ENCODE data around the gene A1CF. TPM values are rescaled to one million over a fixed set of nuclear protein-coding genes. Genes with fewer than 3 reads are reported as not detected.
A peak's percentile ranks its signal among the peaks of the same experiment; 100 is the strongest.

The A1CF gene
- total and polyA plus RNA-seq, 2 donors from 2014 or later = 3.7 to 3.8 TPM

DNA sequence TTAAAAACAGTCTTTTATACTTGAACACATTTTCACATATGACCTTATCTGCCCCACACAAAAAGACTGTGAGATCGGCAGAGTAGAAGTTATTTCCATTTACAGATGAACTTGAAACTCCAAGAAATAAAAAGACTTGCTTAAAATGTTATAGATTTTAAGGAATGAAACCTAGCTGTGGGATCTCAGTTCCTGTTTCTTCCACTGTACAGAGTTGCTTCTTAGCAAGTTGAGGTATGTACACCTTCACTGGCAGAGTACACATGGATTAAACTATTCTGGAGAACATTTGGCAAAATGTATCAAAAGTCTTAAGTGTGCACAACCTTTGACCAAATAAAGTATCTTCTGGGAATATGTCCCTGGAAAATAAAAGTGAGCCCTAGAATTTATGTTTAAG is 48.3 kb downstream of the A1CF start:
- intact Hi-C loops (cut with DNase I) = no loop called here
- no peak overlapping the region for H3K9ac ChIP-seq (ENCODE audit: low read length in 3 of 3)
- no peak for DNase-seq

DNA sequence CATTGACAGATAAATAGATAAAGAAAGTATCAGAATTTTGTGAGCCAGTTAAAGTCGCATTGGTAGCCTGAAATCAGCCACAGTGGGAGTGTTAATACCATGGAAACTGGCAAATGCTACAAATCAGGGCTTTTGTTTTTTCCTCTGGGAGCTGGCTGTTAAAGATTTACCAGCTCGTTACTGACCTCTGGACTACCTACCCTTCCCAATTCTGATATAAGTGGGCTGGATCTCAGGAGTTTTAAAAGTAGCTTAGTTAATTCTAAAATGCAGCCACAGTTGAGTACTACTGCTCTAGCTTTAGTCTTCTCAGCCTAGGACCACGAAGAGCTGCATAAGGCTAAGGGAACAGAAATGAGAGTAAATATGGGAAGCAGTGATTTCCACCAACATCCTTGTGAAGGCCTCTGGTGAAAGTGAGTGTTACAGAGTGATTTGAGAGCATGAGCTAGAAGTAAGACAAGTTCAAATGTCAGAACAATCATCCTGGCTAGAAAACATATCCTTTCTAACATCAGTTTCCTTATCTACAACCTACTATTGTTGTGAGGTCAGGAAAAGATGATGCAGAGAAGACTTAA is 53.2 kb downstream of the A1CF start:
- FAIRE-seq = peak; percentile 66
- no peak overlapping the region for H3K27ac ChIP-seq (ENCODE audit: low read depth in 2 of 2, low read length in 2 of 2)
- no peaks in the 10 kb centered on the region for H3K36me3 ChIP-seq (ENCODE audit: control insufficient read depth in 2 of 3, insufficient read depth in 3 of 3, low read length in 3 of 3)
- H3K27me3 ChIP-seq (ENCODE audit: control insufficient read depth, insufficient read depth, low read length) = no peaks in the 10 kb centered on the region
- intact Hi-C loops (cut with DNase I) = no loop called here
- H3K4me1 ChIP-seq (ENCODE audit: control insufficient read depth in 2 of 3, insufficient read depth in 2 of 3, low read depth in 1 of 3, low read length in 3 of 3) = no peaks in the 10 kb centered on the region
- TF ChIP-seq, protein P1, sequence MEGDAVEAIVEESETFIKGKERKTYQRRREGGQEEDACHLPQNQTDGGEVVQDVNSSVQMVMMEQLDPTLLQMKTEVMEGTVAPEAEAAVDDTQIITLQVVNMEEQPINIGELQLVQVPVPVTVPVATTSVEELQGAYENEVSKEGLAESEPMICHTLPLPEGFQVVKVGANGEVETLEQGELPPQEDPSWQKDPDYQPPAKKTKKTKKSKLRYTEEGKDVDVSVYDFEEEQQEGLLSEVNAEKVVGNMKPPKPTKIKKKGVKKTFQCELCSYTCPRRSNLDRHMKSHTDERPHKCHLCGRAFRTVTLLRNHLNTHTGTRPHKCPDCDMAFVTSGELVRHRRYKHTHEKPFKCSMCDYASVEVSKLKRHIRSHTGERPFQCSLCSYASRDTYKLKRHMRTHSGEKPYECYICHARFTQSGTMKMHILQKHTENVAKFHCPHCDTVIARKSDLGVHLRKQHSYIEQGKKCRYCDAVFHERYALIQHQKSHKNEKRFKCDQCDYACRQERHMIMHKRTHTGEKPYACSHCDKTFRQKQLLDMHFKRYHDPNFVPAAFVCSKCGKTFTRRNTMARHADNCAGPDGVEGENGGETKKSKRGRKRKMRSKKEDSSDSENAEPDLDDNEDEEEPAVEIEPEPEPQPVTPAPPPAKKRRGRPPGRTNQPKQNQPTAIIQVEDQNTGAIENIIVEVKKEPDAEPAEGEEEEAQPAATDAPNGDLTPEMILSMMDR (IDR thresholded peaks at IDR 0.05; ENCODE audit: borderline replicate concordance, extremely low read depth, insufficient read depth) = no peak
- H3K9me3 ChIP-seq (ENCODE audit: control insufficient read depth in 2 of 3, insufficient read depth in 1 of 3, low read length in 3 of 3) = no peaks in the 10 kb centered on the region
- no peak overlapping the region for H3K9ac ChIP-seq (ENCODE audit: low read length in 3 of 3)
- peak in 3 of 5 donors; percentile 10 to 42 (median 28) for DNase-seq
- H3K4me3 ChIP-seq (ENCODE audit: low read length in 3 of 3) = no peak overlapping the region

More for the DNA sequence above, 48.3 kb downstream of the A1CF start:
- H3K27me3 ChIP-seq (ENCODE audit: control insufficient read depth, insufficient read depth, low read length) = no peaks in the 10 kb centered on the region
- TF ChIP-seq, protein P1 (IDR thresholded peaks at IDR 0.05; ENCODE audit: borderline replicate concordance, extremely low read depth, insufficient read depth) = no peak
- no peak for FAIRE-seq
- no peaks in the 10 kb centered on the region for H3K4me1 ChIP-seq (ENCODE audit: control insufficient read depth in 2 of 3, insufficient read depth in 2 of 3, low read depth in 1 of 3, low read length in 3 of 3)
- no peaks in the 10 kb centered on the region for H3K36me3 ChIP-seq (ENCODE audit: control insufficient read depth in 2 of 3, insufficient read depth in 3 of 3, low read length in 3 of 3)
- no peak overlapping the region for H3K27ac ChIP-seq (ENCODE audit: low read depth in 2 of 2, low read length in 2 of 2)
- no peaks in the 10 kb centered on the region for H3K9me3 ChIP-seq (ENCODE audit: control insufficient read depth in 2 of 3, insufficient read depth in 1 of 3, low read length in 3 of 3)
- no peak overlapping the region for H3K4me3 ChIP-seq (ENCODE audit: low read length in 3 of 3)

DNA sequence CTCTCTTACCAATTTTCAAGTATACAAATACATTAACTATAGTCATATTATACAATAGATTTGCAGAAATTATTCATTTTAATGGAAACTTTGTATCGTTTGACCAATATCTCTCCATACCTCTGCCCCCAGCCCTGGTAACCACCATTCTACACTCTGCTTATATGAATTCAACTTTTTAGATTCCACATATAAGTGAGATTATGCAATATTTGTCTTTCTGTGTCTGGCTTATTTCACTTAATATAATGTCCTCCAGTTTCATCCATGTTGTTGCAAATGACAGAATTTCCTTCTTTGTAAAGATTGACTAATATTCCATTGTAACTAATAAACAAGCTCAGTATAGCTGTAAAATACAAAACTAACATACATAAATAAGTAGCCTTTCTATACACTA is 55.4 kb downstream of the A1CF start:
- Histone ChIP-seq H3K27me3 (ENCODE audit: control insufficient read depth, insufficient read depth, low read length) (no peaks in the 10 kb centered on the region), H3K27ac (ENCODE audit: low read depth in 2 of 2, low read length in 2 of 2) (no peak overlapping the region), H3K4me3 (ENCODE audit: low read length in 3 of 3) (no peak overlapping the region), H3K4me1 (ENCODE audit: control insufficient read depth in 2 of 3, insufficient read depth in 2 of 3, low read depth in 1 of 3, low read length in 3 of 3) (no peaks in the 10 kb centered on the region), H3K36me3 (ENCODE audit: control insufficient read depth in 2 of 3, insufficient read depth in 3 of 3, low read length in 3 of 3) (peaks cover 0 to under 1% (median 0%) of the 10 kb centered on the region in 3 donors), H3K9me3 (ENCODE audit: control insufficient read depth in 2 of 3, insufficient read depth in 1 of 3, low read length in 3 of 3) (no peaks in the 10 kb centered on the region), H3K9ac (ENCODE audit: low read length in 3 of 3) (no peak overlapping the region)
- TF ChIP-seq, protein P1 (IDR thresholded peaks at IDR 0.05; ENCODE audit: borderline replicate concordance, extremely low read depth, insufficient read depth) = no peak
- DNase-seq (no peak), FAIRE-seq (peak; percentile 49)
- intact Hi-C loops (cut with DNase I) = no loop called here

DNA sequence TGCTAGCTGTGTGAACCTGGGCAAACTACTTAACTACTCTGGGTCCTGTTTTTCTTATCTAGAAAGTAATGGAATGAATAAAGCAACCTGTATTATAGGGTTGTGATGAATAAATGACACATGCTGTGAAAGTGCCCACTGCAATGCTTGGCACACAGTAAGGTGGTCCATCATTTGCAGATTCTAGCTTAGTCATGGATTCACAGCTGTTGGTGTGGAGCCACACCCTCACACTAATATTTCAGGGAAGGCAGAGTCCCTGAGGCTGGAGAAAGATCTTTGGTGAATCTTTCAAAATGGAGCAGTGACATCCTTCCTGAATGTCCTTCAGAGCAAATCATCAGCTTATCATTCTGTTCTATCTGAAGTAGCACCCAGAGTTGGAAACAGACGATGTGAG is 60.6 kb downstream of the A1CF start:
- TF ChIP-seq, protein P1 (IDR thresholded peaks at IDR 0.05; ENCODE audit: borderline replicate concordance, extremely low read depth, insufficient read depth) = no peak
- Histone ChIP-seq H3K9me3 (ENCODE audit: control insufficient read depth in 2 of 3, insufficient read depth in 1 of 3, low read length in 3 of 3) (no peaks in the 10 kb centered on the region), H3K27ac (ENCODE audit: low read depth in 2 of 2, low read length in 2 of 2) (no peak overlapping the region), H3K4me3 (ENCODE audit: low read length in 3 of 3) (no peak overlapping the region), H3K36me3 (ENCODE audit: control insufficient read depth in 2 of 3, insufficient read depth in 3 of 3, low read length in 3 of 3) (peaks cover 0 to 3% (median 0%) of the 10 kb centered on the region in 3 donors), H3K4me1 (ENCODE audit: control insufficient read depth in 2 of 3, insufficient read depth in 2 of 3, low read depth in 1 of 3, low read length in 3 of 3) (no peaks in the 10 kb centered on the region), H3K9ac (ENCODE audit: low read length in 3 of 3) (no peak overlapping the region), H3K27me3 (ENCODE audit: control insufficient read depth, insufficient read depth, low read length) (no peaks in the 10 kb centered on the region)
- DNase-seq = no peak
- no peak for FAIRE-seq
- intact Hi-C loops (cut with DNase I) = no loop called here

All from kidney (tissue), 14 donors.